HEK293 (cell line): Measurements from ENCODE around the gene UBR4.

Experiments
- ZNF677 ChIP-seq: fragments of 450-650 bp; IDR thresholded peaks from 2 replicates; pipeline ENCODE4 v1.5.0; 2018; ENCODE audit warnings: missing biosample characterization, mild to moderate bottlenecking, missing genetic modification characterization, moderate library complexity
- ZNF792 ChIP-seq: fragments of 450-650 bp; formaldehyde crosslinking; IDR thresholded peaks from 2 replicates; pipeline ENCODE4 v1.5.1; 2016; ENCODE audit warnings: missing biosample characterization, missing genetic modification characterization
- TF ChIP-seq, protein P1 (sequence below): fragments of 450-650 bp; formaldehyde crosslinking; optimal IDR thresholded peaks from 2 replicates; pipeline ENCODE3; 2016; ENCODE audit warnings: missing biosample characterization, mild to moderate bottlenecking, missing genetic modification characterization
- TF ChIP-seq, protein P2 (sequence below): fragments of 450-650 bp; formaldehyde crosslinking; IDR thresholded peaks from 2 replicates; pipeline ENCODE4 v1.5.1; 2016; ENCODE audit warnings: missing biosample characterization, missing genetic modification characterization, low read depth
- TF ChIP-seq, protein P3 (sequence below): fragments of 450-650 bp; formaldehyde crosslinking; IDR thresholded peaks from 2 replicates; pipeline ENCODE4 v1.5.1; 2016; ENCODE audit warnings: missing biosample characterization, missing genetic modification characterization
- TF ChIP-seq, protein P4 (sequence below): fragments of 450-650 bp; formaldehyde crosslinking; IDR thresholded peaks from 2 replicates; pipeline ENCODE4 v1.5.1; 2016; ENCODE audit warnings: missing biosample characterization, missing genetic modification characterization

DNA sequence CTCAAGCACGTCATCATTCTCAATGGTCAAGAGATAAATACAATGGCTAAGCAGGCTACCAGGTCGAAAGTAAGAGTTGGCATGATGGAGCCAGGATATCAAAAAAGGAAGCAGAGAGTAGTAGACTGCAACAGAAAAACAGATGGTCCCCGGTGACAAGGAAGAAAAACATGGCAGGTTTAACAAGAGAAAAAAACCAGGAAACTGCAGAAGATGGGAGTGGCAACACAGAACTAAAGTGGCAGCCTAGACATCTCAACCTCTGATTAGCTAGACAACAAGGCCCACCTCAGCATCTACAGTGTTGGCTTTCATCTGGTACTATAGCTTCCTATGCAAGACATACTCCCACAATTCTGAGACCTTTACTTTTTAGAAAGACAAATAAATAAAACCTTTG lies 3.1 kb downstream of the UBR4 start:
- TF ChIP-seq ZNF792 (tag by site-specific recombination) = no peak
- TF ChIP-seq, protein P1, sequence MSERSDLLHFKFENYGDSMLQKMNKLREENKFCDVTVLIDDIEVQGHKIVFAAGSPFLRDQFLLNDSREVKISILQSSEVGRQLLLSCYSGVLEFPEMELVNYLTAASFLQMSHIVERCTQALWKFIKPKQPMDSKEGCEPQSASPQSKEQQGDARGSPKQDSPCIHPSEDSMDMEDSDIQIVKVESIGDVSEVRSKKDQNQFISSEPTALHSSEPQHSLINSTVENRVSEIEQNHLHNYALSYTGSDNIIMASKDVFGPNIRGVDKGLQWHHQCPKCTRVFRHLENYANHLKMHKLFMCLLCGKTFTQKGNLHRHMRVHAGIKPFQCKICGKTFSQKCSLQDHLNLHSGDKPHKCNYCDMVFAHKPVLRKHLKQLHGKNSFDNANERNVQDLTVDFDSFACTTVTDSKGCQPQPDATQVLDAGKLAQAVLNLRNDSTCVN (tag by site-specific recombination) = no peak
- TF ChIP-seq, protein P2, sequence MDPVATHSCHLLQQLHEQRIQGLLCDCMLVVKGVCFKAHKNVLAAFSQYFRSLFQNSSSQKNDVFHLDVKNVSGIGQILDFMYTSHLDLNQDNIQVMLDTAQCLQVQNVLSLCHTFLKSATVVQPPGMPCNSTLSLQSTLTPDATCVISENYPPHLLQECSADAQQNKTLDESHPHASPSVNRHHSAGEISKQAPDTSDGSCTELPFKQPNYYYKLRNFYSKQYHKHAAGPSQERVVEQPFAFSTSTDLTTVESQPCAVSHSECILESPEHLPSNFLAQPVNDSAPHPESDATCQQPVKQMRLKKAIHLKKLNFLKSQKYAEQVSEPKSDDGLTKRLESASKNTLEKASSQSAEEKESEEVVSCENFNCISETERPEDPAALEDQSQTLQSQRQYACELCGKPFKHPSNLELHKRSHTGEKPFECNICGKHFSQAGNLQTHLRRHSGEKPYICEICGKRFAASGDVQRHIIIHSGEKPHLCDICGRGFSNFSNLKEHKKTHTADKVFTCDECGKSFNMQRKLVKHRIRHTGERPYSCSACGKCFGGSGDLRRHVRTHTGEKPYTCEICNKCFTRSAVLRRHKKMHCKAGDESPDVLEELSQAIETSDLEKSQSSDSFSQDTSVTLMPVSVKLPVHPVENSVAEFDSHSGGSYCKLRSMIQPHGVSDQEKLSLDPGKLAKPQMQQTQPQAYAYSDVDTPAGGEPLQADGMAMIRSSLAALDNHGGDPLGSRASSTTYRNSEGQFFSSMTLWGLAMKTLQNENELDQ (tag by site-specific recombination) = no peak
- TF ChIP-seq, protein P3, sequence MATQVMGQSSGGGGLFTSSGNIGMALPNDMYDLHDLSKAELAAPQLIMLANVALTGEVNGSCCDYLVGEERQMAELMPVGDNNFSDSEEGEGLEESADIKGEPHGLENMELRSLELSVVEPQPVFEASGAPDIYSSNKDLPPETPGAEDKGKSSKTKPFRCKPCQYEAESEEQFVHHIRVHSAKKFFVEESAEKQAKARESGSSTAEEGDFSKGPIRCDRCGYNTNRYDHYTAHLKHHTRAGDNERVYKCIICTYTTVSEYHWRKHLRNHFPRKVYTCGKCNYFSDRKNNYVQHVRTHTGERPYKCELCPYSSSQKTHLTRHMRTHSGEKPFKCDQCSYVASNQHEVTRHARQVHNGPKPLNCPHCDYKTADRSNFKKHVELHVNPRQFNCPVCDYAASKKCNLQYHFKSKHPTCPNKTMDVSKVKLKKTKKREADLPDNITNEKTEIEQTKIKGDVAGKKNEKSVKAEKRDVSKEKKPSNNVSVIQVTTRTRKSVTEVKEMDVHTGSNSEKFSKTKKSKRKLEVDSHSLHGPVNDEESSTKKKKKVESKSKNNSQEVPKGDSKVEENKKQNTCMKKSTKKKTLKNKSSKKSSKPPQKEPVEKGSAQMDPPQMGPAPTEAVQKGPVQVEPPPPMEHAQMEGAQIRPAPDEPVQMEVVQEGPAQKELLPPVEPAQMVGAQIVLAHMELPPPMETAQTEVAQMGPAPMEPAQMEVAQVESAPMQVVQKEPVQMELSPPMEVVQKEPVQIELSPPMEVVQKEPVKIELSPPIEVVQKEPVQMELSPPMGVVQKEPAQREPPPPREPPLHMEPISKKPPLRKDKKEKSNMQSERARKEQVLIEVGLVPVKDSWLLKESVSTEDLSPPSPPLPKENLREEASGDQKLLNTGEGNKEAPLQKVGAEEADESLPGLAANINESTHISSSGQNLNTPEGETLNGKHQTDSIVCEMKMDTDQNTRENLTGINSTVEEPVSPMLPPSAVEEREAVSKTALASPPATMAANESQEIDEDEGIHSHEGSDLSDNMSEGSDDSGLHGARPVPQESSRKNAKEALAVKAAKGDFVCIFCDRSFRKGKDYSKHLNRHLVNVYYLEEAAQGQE (tag by site-specific recombination) = no peak
- TF ChIP-seq ZNF677 (tag by site-specific recombination) = peak; percentile 85
- TF ChIP-seq, protein P4, sequence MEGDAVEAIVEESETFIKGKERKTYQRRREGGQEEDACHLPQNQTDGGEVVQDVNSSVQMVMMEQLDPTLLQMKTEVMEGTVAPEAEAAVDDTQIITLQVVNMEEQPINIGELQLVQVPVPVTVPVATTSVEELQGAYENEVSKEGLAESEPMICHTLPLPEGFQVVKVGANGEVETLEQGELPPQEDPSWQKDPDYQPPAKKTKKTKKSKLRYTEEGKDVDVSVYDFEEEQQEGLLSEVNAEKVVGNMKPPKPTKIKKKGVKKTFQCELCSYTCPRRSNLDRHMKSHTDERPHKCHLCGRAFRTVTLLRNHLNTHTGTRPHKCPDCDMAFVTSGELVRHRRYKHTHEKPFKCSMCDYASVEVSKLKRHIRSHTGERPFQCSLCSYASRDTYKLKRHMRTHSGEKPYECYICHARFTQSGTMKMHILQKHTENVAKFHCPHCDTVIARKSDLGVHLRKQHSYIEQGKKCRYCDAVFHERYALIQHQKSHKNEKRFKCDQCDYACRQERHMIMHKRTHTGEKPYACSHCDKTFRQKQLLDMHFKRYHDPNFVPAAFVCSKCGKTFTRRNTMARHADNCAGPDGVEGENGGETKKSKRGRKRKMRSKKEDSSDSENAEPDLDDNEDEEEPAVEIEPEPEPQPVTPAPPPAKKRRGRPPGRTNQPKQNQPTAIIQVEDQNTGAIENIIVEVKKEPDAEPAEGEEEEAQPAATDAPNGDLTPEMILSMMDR (tag by site-specific recombination) = no peak
